HepG2 (cell line): Measurements from ENCODE around the gene AMD1. TPM values are rescaled to one million over a fixed set of nuclear protein-coding genes. Genes with fewer than 3 reads are reported as not detected.

ENCODE experiments used
- ARNTL ChIP-seq: sonication (generic); formaldehyde crosslinking; IDR thresholded peaks from 2 replicates; pipeline ENCODE4 v1.4.0; 2020; ENCODE audit warnings: mild to moderate bottlenecking, missing genetic modification reagents
- DPF2 ChIP-seq: sonication (generic); formaldehyde crosslinking; IDR thresholded peaks from 2 replicates; pipeline ENCODE4 v1.4.0; 2020; ENCODE audit warnings: mild to moderate bottlenecking, low read depth, missing genetic modification reagents, borderline replicate concordance
- HDAC6 ChIP-seq: fragments of 200-600 bp; sonication (generic); IDR thresholded peaks from 2 replicates; pipeline ENCODE4 v1.7.0; 2017; ENCODE audit warnings: mild to moderate bottlenecking, antibody characterized with exemption, low read length, low read depth
- MIER3 ChIP-seq: IDR thresholded peaks from 2 replicates; pipeline ENCODE4 v1.6.1; 2016; ENCODE audit warnings: missing compliant biosample characterization, borderline replicate concordance
- SP5 ChIP-seq: IDR thresholded peaks from 2 replicates; pipeline ENCODE4 v1.6.1; 2016; ENCODE audit warnings: low read depth, borderline replicate concordance
- TCF7L2 ChIP-seq: IDR thresholded peaks from 2 replicates; pipeline ENCODE4 v1.6.1; 2011; ENCODE audit warnings: mild to moderate bottlenecking, low read depth, low read length, moderate library complexity
- YEATS2 ChIP-seq: sonication (generic); formaldehyde crosslinking; IDR thresholded peaks from 2 replicates; pipeline ENCODE4 v1.4.0; 2020; ENCODE audit warnings: missing genetic modification reagents, borderline replicate concordance
- ZBTB20 ChIP-seq: sonication (generic); formaldehyde crosslinking; IDR thresholded peaks from 2 replicates; pipeline ENCODE4 v1.8.1; 2023; ENCODE audit warnings: missing genetic modification reagents, low read depth, mild to moderate bottlenecking, borderline replicate concordance
- ZFP36 ChIP-seq: fragments of 150-350 bp; IDR thresholded peaks from 2 replicates; pipeline ENCODE4 v1.6.1; 2018; ENCODE audit warnings: borderline replicate concordance, low read length, low read depth; ENCODE audit not compliant: partially characterized antibody
- ZFP36L2 ChIP-seq: sonication (generic); formaldehyde crosslinking; IDR thresholded peaks from 2 replicates; pipeline ENCODE4 v1.4.0; 2020; ENCODE audit warnings: missing genetic modification reagents
- ZNF446 ChIP-seq: sonication (generic); formaldehyde crosslinking; IDR thresholded peaks from 2 replicates; pipeline ENCODE4 v1.5.0; 2020; ENCODE audit warnings: mild to moderate bottlenecking, missing genetic modification reagents
- ZNF709 ChIP-seq: sonication (generic); formaldehyde crosslinking; IDR thresholded peaks from 2 replicates; pipeline ENCODE4 v1.5.0; 2020; ENCODE audit warnings: mild to moderate bottlenecking, missing genetic modification reagents
- polyA plus RNA-seq, 8 experiments: library from polyadenylated mRNA; depleted of rRNA in 3 of 8; stranded (reverse) in 7 of 8; unstranded in 1 of 8; fragments of >200 nt; fragmentation: Illumina TruSeq in 4 of 8; extraction: Trizol in 4 of 8; gene quantifications; 2 replicates each; pipeline versions ENCODE4 v1.2.1 to v1.2.3, GENCODE V29; 2011 to 2016; ENCODE audit warnings: low read depth in 4 of 8, missing spikeins in 1 of 8, mixed read lengths in 1 of 8; ENCODE audit not compliant: insufficient read depth in 1 of 8
- total RNA-seq, 5 experiments: library from RNA; depleted of rRNA; stranded (reverse); fragments of >200 nt; fragmentation: Illumina TruSeq; extraction: Trizol; gene quantifications; 2 replicates each; pipeline ENCODE4 v1.2.3, GENCODE V29; 2016; ENCODE audit warnings: low read depth in 1 of 5
- TF ChIP-seq, protein P1 (sequence below): fragments of 450-650 bp; IDR thresholded peaks from 2 replicates; pipeline ENCODE4 v1.6.1; 2017
- TF ChIP-seq, protein P2 (sequence below): sonication (generic); formaldehyde crosslinking; IDR thresholded peaks from 2 replicates; pipeline ENCODE4 v1.4.0; 2020; ENCODE audit warnings: missing genetic modification reagents, borderline replicate concordance
- TF ChIP-seq, protein P3 (sequence below): sonication (generic); formaldehyde crosslinking; IDR thresholded peaks from 2 replicates; pipeline ENCODE4 v1.4.0; 2020; ENCODE audit warnings: mild to moderate bottlenecking, missing genetic modification reagents
- TF ChIP-seq, protein P4 (sequence below): sonication (generic); formaldehyde crosslinking; IDR thresholded peaks from 2 replicates; pipeline ENCODE4 v1.4.0; 2020; ENCODE audit warnings: missing genetic modification reagents, mild to moderate bottlenecking, borderline replicate concordance
- TF ChIP-seq, protein P5 (sequence below): sonication (generic); formaldehyde crosslinking; IDR thresholded peaks from 2 replicates; pipeline ENCODE4 v1.9.0; 2021; ENCODE audit warnings: missing genetic modification reagents, mild to moderate bottlenecking, borderline replicate concordance
- TF ChIP-seq, protein P6 (sequence below): sonication (generic); formaldehyde crosslinking; IDR thresholded peaks from 2 replicates; pipeline ENCODE4 v1.8.0; 2022; ENCODE audit warnings: low read depth, missing genetic modification reagents

The AMD1 gene
- total and polyA plus RNA-seq, 2 of the 13 experiments (the other 11 are each of a cell fraction or from before 2014, with no cell fraction given) = 108 to 123 TPM

DNA sequence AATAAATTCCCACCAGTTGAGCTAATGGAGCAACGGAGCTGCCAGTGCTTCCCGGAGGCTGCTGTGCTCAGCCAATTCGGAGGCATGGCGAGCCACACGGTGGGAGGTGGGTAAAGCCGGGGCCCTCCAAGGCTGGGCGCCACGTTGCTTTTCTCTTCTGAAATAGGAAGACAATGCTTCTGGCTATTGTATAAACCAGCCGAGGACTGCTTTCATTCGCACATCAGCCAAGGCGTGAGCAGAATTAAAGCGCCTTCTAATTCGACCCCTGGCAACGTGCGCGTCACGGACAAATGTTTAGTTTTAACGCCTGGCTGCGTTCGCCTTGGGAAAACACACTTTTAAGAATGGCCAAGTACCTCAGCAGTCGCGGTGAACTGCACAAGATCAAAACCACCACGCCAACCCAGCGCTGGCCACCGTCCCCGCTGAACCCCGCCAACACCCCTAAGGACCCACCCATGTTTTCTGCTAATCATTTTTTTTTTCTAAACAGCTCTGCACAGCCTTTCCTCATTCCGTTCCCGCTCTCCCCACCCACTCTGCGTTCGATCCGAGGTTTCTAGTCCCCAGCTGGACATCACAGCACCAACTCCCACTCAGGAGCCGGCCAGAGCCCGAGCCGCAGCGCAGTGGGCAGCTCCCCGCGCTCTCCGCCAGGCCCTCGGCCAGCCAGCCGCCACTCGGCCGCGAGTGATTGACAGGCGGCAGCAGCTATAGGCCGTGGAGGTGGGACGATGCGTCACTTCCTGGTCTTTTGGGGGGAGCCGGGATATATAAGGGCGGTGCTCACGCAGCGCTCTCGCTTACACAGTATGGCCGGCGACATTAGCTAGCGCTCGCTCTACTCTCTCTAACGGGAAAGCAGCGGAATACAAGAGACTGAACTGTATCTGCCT, at the start of gene AMD1 (continued):
- TF ChIP-seq, protein P1, sequence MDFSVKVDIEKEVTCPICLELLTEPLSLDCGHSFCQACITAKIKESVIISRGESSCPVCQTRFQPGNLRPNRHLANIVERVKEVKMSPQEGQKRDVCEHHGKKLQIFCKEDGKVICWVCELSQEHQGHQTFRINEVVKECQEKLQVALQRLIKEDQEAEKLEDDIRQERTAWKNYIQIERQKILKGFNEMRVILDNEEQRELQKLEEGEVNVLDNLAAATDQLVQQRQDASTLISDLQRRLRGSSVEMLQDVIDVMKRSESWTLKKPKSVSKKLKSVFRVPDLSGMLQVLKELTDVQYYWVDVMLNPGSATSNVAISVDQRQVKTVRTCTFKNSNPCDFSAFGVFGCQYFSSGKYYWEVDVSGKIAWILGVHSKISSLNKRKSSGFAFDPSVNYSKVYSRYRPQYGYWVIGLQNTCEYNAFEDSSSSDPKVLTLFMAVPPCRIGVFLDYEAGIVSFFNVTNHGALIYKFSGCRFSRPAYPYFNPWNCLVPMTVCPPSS = no peak
- TF ChIP-seq ZBTB20 (CRISPR knock-in tag) (peak; percentile 79; the same call in 1 of the 2 replicates), ZFP36L2 (CRISPR knock-in tag) (no peak), DPF2 (CRISPR knock-in tag) (no peak), ARNTL (no peak; the same call in 1 of the 2 replicates), ZNF709 (CRISPR knock-in tag) (peak; percentile 38; the same call in 1 of the 2 replicates), ZNF446 (0 out of 2 replicates have a peak, but pooled peaks have one; percentile 33), ZFP36 (no peak), HDAC6 (no peak), SP5 (0 out of 2 replicates have a peak, but pooled peaks have one; percentile 30), TCF7L2 (no peak), YEATS2 (peak; percentile 78), MIER3 (peak; percentile 60; the same call in 1 of the 2 replicates)
- TF ChIP-seq, protein P2, sequence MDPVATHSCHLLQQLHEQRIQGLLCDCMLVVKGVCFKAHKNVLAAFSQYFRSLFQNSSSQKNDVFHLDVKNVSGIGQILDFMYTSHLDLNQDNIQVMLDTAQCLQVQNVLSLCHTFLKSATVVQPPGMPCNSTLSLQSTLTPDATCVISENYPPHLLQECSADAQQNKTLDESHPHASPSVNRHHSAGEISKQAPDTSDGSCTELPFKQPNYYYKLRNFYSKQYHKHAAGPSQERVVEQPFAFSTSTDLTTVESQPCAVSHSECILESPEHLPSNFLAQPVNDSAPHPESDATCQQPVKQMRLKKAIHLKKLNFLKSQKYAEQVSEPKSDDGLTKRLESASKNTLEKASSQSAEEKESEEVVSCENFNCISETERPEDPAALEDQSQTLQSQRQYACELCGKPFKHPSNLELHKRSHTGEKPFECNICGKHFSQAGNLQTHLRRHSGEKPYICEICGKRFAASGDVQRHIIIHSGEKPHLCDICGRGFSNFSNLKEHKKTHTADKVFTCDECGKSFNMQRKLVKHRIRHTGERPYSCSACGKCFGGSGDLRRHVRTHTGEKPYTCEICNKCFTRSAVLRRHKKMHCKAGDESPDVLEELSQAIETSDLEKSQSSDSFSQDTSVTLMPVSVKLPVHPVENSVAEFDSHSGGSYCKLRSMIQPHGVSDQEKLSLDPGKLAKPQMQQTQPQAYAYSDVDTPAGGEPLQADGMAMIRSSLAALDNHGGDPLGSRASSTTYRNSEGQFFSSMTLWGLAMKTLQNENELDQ (CRISPR knock-in tag) = no peak
- TF ChIP-seq, protein P3, sequence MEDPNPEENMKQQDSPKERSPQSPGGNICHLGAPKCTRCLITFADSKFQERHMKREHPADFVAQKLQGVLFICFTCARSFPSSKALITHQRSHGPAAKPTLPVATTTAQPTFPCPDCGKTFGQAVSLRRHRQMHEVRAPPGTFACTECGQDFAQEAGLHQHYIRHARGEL (CRISPR knock-in tag) = no peak
- TF ChIP-seq, protein P4, sequence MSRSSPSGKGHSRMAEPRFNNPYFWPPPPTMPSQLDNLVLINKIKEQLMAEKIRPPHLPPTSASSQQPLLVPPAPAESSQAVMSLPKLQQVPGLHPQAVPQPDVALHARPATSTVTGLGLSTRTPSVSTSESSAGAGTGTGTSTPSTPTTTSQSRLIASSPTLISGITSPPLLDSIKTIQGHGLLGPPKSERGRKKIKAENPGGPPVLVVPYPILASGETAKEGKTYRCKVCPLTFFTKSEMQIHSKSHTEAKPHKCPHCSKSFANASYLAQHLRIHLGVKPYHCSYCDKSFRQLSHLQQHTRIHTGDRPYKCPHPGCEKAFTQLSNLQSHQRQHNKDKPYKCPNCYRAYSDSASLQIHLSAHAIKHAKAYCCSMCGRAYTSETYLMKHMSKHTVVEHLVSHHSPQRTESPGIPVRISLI = peak; percentile 75; the same call in 1 of the 2 replicates
- TF ChIP-seq, protein P5, sequence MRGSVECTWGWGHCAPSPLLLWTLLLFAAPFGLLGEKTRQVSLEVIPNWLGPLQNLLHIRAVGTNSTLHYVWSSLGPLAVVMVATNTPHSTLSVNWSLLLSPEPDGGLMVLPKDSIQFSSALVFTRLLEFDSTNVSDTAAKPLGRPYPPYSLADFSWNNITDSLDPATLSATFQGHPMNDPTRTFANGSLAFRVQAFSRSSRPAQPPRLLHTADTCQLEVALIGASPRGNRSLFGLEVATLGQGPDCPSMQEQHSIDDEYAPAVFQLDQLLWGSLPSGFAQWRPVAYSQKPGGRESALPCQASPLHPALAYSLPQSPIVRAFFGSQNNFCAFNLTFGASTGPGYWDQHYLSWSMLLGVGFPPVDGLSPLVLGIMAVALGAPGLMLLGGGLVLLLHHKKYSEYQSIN = no peak
- TF ChIP-seq, protein P6, sequence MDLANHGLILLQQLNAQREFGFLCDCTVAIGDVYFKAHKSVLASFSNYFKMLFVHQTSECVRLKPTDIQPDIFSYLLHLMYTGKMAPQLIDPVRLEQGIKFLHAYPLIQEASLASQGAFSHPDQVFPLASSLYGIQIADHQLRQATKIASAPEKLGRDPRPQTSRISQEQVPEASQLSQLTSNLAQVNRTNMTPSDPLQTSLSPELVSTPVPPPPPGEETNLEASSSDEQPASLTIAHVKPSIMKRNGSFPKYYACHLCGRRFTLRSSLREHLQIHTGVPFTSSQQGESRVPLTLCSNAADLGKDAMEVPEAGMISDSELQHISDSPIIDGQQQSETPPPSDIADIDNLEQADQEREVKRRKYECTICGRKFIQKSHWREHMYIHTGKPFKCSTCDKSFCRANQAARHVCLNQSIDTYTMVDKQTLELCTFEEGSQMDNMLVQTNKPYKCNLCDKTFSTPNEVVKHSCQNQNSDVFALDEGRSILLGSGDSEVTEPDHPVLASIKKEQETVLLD (CRISPR knock-in tag) = no peak
